Forelimb muscle (tissue), 1 donor: ENCODE measurements around the gene SMDT1. TPM values are rescaled to one million over a fixed set of nuclear protein-coding genes. Genes with fewer than 3 reads are reported as not detected.
A peak's percentile ranks its signal among the peaks of the same experiment; 100 is the strongest.

Source experiments
- DNase-seq: peaks from one replicate; pipeline ENCODE4 v3.0.0-alpha.2; 2013; ENCODE audit warnings: low read depth
- polyA plus RNA-seq: library from polyadenylated mRNA; unstranded; fragments of 120-200 nt; gene quantifications from one replicate; pipeline ENCODE4 v1.2.1, GENCODE V29; 2013; ENCODE audit not compliant: insufficient read length

SMDT1 gene, protein sequence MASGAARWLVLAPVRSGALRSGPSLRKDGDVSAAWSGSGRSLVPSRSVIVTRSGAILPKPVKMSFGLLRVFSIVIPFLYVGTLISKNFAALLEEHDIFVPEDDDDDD
- 96.1 TPM for polyA plus RNA-seq

DNA sequence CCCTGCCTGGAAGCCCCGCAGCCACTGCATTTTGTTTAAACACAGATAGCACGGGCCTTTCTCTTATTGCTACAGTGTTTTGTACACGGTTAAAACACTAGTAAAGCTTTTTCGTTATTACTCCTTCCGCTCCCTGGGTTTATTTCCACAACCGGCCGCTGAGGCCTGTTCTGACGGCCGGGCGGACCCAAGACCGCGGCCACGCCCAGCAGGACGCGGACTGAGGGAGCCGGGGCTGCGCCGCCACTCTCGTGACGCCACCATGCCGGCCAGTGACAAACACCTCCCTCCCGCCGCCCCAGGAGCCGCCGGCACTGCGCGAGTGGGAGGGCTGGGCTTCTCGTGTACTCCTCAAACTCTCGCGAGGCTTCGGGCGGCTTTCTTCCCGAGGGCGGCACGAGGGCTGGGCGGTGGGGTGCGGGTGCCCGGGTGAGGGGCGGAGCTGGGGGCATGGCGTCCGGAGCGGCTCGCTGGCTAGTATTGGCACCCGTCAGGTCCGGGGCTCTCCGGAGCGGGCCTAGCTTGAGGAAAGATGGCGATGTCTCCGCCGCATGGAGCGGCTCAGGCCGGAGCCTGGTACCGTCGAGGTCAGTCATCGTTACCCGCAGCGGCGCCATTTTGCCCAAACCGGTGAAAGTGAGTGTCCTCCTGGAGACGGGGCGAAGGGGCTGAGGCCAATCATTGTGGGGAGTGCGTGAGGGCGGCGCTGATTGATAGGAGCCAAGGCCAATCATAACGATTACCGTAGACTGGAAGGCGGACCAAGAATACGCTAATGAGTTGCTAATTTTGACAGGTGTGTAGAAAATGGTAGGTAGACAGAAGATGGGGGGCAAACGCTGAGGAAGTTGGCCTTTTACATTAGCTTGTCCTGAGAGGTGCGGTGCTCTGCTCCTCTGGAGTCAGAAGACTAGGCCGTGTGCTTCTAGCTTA lies at the start of gene SMDT1:
TSS of gene SMDT1 (plus strand) at position 382 of the 933 bp plus-strand sequence. CDS start at position 451, 69 bp downstream.
- DNase-seq: peak; percentile 95

DNA sequence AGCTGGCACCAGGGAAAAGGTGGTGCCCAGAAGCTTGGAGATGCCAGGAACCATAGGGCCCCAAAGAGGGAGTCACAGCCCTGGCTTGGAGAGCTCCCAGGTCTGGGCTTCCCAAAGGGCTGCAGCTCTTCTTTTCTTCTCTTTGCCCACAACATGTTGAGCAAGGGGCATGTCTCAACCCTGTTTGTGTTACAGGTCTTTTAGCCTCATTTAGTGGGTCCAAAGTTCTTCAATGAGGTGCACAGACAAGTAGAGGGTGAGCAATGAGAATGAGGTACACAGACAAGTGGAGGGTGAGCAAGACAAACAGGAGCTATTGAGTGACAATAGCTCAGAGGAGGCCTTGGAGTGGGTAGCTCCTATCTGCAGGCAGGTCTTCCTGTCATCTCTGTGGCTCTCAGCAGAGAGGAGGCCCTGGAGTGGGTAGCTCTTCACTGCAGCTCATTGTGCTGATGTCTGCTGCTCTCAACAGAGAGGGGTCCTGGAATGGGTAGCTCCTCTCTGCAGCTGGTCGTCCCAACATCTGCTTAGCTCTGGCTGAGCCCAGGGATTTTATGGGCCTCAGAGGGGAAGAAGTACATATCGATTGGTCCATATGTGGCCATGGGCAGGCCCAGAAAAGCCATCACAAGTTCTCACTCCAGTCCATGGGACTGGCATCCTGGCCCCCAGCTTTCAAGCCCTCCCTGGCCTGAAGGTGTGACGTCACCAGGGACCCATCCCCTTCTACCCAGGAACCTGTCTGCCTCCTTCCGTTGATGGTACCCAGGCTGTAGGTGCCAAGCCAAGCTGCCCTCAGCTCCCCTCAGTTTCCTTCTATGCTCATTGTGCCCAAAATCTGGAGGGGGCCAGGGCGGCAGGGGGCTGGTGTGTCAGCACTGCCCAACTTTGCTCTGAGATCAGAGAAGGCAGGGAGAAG lies 46.0 kb upstream of the SMDT1 start:
- DNase-seq: no peak

DNA sequence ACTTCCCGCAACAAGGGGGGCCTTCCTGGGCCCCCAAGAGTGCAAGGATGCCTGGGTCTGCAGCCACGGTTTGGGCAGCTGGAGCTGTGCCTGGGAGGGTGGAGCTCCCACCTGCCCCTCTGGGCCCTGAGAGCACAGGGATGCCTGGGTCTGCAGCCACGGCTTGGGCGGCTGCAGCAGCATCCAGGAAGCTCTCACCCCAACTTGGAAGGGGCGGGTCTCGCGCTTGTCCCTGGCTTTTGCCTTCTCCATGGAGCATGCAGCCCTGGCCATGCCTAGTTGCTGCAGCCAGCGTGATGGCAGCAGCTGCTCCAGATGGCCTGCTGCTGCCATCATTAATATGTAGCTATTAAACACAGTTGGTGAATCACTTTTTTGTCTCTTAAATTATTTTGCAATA lies 44.2 kb upstream of the SMDT1 start:
- DNase-seq: no peak

DNA sequence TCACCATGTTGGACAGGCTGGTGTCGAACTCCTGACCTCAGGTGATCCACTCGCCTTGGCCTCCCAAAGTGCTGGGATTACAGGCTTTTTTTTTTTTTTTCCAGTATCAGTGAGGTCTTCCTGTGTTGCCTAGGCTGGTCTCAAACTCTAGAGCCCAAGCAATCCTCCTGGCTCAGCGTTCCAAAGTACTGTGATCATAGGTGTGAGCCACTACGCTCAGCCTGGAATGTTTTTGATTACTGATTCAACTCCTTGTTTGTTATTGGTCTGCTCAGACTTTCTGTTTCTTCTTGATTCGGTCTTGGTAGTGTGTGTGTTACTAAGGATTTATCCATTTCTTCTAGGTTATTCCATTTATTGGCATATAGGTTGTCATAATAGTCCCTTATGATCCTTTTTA lies 40.2 kb upstream of the SMDT1 start:
- DNase-seq: no peak

DNA sequence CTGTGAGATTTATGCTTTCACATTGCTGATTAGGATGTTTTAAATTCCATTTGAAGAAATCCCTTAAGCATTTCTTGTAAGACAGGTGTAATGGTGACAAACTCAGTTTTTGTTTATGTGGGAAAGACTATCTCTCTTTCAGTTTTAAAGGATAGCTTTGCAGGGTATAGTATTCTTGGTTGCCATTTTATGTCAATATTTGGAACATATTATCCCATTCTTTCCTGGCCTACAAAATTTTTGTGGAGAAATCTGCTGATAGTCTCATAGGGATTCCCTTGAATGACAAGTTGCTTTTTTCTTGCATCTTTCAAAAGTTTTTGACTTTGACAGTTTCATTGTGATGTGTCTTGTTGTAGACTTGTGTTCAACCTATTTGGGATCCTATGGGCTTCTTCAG lies 37.7 kb upstream of the SMDT1 start:
- DNase-seq: no peak

DNA sequence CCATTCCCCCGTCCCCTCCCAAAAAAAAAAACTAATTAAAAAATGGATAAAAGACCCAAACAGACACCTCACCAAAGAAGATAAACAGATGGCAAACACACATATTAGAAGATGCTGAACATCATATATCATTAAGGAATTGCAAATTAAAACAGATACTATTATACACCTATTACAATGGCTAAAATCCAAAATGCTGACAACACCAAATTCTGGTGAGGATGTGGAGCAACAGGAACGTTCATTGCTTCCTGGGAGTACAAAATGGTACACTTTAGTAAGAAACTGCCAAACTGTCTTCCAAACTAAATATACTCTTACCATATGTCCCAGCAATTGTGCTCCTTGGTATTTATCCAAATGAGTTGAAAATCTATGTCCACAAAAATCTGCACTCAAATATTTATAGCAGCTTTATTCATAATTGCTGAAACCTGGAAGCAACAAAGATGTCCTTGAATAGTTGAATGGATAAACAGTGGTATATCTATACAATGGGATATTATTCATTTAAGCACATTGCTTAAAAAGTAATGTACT lies 28.8 kb upstream of the SMDT1 start:
- DNase-seq: no peak

DNA sequence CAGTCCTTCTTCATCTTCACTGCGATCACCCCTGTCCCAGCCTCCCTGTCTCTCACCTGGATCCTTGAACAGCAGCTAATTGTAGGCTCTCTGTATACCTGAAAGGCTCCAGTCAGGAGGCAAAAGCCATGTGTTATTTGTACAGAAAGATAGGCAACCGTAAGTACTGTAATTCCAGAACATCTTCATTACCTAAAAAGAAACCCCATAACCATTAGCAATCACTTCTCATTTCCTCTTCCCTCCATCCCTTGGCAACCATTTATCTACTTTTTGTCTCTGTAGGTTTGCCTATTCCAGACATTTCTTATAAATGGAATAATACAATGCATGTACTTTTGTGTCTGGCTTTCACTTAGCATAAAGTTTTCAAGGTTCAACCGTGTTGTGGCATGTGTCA lies 26.7 kb upstream of the SMDT1 start:
- DNase-seq: no peak

DNA sequence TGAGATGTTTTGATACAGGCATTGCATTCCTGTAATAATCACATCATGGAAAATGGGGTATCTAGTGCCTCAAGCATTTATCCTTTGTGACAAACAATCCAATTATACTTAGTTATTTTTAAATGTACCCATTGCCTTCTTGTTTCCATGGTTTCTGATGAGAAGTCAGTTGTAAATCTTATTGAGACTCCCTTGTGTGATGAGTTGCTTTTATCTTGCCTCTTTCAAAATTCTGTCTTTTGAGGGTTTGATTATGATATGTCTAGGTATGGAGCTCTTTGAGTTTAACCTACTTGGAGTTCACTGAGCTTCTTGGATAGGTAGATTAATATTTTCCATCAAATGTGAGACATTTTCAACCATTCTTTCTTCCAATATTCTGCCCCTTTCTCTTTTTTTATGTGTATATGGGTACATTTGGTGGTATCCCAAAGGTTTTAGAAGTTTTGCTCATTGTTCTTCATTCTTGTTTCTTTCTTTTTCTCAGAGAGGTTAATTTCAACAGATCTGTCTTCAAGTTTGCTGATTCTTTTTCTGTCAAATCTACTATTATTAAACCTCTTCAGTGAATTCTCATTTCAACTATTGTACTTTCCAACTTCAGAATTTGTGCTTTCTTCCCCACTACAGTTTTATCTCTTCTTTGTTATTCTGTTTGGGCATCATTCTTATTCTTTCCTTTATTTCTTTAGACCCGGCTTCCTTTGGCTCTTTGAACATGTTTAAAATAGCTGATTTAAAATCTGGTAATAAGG lies 22.6 kb upstream of the SMDT1 start:
- DNase-seq: no peak

DNA sequence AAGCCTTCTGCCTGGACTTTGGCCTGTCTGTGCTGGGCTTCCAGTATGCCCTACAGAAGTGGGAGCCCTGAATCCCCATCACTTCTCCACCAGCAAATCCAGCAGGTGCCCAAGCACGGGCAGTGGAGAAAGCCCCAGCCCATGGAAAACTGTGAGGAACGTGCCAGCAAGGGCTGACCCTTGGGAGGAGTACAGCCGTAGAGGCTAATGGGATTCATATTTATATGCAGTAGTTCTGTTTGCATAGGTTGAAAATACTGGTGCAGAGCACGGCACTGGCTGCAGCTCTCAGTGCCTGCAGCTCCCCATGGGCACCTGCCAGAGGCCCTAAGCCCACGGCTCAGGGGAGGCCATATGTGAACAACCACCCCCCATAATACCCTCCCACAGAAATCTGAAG lies 19.0 kb upstream of the SMDT1 start:
- no peak for DNase-seq

DNA sequence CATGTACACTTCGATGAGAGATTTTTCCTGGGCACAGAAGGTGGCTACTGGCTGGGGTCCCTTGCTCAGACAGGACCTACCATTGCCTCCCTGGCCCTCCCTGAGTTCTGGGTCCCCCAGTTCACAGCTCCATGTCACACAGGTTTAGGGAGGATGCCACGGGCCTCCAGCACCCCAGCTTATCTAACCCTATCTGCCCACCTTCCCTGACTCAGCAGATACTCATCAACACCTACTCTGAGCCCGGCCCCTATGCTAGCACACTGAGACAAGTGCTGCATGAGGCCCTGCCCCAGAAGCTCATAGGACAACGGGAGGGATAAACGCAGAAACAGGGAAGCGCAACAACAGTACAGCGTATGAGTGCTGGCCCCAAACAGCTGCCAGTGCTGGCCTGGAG lies 18.5 kb upstream of the SMDT1 start:
- no peak for DNase-seq

DNA sequence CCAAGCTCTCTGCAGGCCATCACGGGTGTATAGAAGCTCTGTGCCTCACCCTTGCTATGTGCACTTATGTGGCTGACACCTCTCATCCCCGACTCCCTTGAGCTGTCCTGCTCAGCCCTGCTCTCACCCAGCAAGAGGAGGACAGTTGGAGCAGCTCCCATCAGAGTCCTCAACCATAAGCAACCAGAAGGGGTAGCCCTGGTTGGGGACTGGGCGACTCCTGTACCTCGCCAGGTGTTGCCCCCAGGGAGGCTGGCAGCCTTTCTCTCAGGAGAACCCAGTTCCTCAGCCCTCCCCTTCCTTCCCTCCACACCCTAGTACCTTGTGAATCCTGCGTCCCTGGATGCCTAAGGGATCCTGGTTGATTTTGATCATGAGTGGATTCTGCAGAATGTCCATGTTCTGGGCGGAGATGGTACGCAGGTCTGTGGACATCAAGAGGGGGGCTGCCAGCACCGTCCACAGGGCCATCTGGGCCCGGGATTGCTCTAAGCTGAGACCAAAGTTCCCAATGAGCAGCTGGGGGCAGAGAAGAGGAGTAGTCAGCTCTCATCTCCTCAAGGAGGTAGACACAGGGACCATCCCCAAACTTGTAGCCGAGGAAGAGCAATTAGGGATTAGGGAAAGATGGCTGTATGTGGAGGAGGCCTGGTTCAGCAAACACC lies 16.9 kb upstream of the SMDT1 start:
- no peak for DNase-seq

DNA sequence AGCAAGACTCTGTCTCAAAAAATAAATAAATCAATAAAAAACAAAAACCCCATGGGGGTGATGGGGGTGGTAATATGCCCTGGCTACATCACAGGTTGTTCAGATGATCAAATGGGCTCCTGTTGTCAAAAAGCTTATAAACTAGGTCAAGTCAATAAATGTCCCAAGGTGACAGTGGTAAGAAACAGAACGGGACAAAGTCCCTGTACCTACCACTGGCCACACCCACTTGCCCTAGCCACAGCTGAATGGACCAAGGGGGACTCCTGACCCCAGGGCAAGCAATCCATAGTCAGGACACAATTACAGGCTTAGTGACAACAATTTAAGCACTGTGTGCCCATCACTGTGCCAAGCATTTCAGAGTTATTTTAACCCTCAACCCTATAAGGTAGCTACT lies 14.9 kb upstream of the SMDT1 start:
- DNase-seq: no peak

DNA sequence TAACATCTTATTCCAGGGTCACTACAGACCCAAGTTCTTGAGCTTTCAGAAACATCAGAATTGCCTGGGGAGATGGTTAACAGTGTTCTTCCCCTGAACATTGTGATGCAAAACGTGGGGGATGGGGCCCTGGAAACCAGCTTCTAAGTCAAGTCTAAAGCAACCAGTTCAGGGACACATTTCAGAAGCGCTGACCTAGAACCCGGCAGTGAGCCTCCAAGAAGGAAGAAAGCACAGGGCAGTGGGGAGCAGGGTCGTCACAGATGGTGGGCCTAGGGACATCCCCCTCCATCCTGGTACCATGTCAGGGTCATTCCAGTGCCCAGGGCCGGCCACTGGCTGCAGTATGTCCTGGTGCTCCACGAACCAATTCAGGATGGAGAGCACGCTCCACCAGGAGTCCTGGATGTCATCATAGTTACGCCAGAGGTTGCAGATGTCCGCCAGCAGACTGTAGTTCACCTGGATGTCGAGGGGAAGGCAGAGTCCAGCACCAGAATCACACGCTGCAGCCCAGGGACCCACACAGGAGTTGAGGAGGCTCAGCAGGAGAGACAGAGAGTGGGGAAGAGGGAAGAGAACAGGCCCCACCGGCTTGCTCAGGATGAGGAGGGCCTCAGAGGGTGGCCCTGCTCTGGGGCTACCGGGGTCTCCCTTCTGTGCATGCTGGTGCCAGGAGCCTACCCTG lies 13.9 kb upstream of the SMDT1 start:
- no peak for DNase-seq

DNA sequence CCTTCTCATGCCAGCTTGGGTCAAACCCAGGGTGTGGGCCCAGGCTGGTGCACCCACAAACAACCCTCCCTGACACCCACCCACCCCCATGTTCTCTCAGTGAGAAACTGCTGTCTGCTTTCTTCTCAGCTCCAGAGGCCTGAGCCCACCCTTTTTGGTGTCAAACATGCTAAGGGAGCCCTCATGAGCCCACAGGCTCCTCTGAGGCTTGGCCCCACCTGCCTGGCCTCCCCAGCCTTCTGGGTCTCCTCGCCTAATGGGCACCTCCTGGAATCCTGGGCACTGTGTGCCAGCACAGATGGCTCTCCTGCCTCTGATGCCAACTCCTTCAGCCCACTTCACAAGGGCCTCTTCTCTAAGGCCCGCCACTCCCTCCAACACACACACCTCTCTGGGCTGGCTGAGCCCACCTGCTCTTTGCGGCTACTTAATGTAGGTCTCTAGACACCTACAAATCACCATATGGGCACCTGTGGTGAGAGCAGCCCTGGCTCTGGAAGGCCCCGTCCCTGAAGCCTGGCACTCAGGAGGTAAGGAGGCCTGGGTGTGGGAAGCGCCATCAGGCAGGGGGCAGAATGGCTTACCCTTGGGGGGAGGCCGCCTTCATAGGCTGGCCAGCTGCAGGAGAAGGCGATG lies 13.3 kb upstream of the SMDT1 start:
- no peak for DNase-seq

DNA sequence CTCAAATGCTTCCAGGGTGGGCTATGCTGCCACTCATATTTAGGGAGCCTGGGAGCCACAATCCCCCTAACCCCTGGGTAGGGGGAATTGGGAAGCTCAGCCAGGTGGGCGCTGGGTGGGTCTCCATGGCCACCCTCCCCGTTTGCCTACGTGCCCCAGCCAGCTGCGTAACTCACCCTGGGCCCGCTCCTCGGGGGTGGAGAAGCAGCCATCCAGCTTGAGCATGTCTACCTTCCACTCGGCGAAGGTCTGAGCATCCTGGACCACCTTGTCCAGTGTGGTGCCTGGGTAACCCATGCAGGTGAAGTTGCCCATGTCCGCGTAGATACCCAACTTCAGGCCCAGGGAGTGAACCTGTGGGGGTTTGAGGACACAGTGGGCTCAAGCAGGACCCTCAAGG lies 12.6 kb upstream of the SMDT1 start:
- no peak for DNase-seq

DNA sequence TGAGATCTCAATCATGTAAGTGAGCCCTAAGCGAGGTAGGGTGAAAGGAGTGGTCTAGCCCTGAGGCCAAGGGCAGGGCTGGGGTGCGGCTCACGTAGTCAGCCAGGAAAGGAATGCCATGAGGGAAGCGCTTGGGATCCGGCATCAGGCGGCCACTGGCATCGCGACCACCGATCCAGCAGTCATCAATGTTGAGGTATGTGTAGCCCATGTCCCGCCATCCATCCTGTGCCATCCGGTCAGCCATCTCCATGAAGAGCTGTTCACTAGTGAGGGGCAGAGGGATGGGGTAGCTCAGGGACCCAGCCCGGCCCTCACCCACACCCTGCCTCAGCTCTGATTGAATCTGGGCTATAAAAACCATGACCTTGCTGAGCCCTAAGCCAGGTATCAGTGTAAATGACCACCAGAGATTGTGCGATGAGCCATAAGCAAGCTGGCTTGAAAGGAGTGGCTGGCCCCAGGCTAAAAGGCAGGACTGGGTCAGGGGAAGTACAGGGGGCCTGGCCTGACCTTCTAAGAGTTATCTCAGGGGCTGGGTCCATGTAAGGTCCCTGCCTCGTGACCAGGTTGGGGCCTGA lies 11.7 kb upstream of the SMDT1 start:
- DNase-seq: no peak

DNA sequence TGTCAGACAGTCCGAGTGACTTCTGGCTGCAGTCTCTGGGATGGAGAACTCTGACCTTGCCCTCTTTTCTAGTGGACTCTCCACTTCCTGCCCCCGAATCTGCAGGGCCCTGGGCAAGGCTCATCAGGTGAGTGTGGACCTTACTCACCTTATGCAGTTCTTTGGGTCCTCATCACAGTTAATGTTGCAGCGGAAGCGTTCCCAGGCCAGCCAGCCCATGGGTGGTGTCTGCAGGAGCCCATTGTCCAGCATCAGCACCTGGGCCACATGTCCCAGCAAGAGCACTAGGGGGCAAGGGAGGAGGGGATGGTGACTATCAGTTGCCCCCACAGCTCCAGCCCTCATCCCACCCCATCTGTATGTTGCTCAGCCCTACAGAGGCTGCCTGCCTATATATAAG lies 11.2 kb upstream of the SMDT1 start:
- DNase-seq: no peak

DNA sequence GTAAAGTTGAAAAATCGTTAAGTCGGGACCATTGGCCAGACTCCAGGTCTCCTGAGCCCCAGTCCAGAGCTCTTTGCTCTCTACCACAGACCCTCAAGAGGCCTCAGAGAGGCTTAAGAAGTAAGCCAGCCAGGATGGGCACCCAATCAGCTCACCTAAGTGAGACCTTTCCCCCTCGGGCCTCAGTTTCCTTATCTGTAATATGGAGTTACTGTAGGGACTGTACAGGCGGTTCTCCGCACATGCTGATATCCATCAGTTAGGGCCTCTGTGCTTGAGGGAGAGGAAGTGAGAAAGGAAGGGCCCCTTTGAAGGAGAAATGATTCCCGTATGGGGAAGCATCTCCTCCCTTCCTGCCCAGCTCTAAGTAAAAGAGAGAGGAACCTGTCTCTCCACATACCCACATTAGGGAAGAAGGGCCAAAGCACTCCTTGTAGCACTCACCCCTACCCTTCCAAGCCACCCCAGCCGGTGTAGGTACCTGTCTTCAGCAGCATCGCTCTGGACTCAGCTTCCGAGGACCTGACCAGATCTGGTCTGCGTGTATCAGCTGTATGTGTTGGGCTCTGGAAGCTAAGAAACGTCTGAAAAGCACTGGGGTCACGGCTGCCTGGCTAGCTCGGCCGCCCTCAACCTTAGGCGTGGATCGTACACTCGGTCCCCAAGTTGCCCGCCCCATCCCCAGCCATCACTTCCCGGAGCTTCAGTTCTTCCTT lies 9.5 kb upstream of the SMDT1 start:
- no peak for DNase-seq
